GM12864 (cell line): Measurements from ENCODE around the gene LRBA.
"Not testable (repeated sequence)": the region's sequence is repeated elsewhere in the genome, so short reads cannot be mapped to it uniquely, and the experiment has no call there.

ENCODE experiments used
- DNase-seq: peaks from one replicate; pipeline ENCODE4 v3.0.0-alpha.2; 2011; ENCODE audit warnings: low read depth
- H3K4me3 ChIP-seq: 2 replicates; pipeline ENCODE4 v1.5.1; 2011; ENCODE audit warnings: mild to moderate bottlenecking, low read depth, low read length, control low read depth
- TF ChIP-seq, protein P1 (sequence below): IDR thresholded peaks from 2 replicates; pipeline ENCODE4 v1.5.1; 2011; ENCODE audit warnings: low read depth, mild to moderate bottlenecking, moderate library complexity, low read length, control low read depth, inconsistent platforms; ENCODE audit errors: missing control alignments

Gene LRBA

DNA sequence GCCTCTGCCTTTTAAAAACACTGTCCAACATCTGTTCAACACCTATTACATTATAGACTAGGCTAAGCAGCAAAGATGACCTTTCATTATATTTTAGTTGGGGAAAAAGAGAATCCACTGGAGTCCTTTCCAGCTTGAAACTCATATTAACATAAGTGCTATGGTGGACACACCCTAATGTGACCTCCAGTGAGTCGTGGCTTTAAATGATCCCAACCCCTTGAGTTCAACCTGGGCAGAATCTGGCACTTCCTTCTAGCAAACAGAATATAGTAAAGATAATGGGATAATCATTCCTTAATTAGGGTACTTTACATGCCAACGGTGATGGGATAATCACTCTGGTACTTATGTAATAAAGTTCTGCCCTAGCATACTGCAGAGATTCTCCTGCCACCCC lies 270.5 kb downstream of the LRBA start:
- no peak for DNase-seq
- TF ChIP-seq, protein P1, sequence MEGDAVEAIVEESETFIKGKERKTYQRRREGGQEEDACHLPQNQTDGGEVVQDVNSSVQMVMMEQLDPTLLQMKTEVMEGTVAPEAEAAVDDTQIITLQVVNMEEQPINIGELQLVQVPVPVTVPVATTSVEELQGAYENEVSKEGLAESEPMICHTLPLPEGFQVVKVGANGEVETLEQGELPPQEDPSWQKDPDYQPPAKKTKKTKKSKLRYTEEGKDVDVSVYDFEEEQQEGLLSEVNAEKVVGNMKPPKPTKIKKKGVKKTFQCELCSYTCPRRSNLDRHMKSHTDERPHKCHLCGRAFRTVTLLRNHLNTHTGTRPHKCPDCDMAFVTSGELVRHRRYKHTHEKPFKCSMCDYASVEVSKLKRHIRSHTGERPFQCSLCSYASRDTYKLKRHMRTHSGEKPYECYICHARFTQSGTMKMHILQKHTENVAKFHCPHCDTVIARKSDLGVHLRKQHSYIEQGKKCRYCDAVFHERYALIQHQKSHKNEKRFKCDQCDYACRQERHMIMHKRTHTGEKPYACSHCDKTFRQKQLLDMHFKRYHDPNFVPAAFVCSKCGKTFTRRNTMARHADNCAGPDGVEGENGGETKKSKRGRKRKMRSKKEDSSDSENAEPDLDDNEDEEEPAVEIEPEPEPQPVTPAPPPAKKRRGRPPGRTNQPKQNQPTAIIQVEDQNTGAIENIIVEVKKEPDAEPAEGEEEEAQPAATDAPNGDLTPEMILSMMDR: no peak
- no peak overlapping the region for H3K4me3 ChIP-seq

DNA sequence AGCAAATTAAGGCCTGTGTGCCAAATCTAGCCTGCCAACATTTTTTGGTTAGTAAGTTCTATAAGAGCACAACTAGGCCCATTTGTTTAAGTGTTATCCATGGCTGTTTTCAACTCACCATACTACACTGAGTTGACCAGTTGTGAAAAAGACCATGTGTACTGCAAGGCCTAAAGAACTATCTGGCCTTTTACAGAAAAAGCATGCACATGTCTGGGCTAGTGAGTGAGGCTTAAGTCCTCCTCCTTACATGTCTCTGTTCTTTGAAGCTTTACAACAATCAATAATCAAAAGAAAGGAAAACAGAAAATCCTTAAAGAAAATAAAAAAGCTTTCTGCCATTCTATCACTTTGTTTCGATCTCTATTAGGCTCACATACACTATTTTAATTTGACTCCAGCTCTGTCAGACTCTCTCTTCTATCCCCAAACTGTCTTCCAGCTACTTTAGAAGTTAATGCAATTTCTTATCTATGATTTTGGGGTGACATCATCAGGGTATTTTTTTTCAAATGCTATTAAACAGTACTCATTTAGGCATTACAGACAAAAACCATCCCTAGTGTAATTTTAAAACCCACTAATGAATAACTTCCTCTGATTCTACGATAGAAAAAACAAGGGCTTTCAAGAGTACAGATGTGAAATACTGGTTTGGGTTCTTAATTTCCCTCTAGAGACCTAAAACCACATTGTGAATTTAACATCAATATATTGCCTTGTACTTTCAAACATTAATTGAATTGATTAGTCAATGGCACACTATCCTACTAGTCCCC lies 271.3 kb downstream of the LRBA start:
- TF ChIP-seq, protein P1: no peak
- no peak for DNase-seq
- H3K4me3 ChIP-seq: no peak overlapping the region

DNA sequence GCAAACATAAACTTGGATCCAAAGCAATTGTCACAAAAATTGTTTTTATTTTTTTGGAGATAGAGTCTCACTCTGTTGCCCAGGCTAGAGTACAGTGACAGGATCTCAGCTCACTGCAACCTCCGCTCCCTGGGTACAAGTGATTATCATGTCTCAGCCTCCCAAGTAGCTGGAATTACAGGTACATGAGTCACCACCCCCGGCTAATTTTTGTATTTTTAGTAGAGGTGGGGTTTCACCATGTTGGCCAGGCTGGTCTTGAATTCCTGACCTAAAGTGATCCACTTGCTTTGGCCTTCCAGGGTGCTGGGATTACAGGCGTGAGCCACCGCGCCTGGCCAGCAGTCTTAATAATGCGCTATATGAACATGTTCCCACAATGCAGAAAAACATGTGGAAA lies 272.2 kb downstream of the LRBA start:
- DNase-seq, H3K4me3 ChIP-seq: not testable (repeated sequence)

DNA sequence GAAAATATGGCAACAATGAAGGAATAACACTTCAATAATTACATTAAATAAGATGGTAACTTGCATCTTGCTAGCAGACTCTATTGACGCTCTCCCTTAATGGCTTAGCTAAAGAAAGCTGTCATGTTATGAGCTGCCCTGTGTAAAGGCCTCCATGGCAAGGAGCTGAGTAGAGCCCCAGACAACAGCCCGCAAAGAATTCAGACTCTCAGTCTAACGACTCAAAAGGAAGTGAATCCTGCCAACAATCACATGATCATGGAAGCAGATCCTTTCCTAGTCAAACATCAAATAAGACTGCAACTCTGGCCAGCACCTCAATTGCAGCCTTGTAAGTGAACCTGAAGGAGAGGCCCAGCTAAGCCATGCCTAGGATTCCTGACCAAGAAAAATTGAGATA lies 275.5 kb downstream of the LRBA start:
- TF ChIP-seq, protein P1: no peak
- H3K4me3 ChIP-seq: no peak overlapping the region
- DNase-seq: no peak

DNA sequence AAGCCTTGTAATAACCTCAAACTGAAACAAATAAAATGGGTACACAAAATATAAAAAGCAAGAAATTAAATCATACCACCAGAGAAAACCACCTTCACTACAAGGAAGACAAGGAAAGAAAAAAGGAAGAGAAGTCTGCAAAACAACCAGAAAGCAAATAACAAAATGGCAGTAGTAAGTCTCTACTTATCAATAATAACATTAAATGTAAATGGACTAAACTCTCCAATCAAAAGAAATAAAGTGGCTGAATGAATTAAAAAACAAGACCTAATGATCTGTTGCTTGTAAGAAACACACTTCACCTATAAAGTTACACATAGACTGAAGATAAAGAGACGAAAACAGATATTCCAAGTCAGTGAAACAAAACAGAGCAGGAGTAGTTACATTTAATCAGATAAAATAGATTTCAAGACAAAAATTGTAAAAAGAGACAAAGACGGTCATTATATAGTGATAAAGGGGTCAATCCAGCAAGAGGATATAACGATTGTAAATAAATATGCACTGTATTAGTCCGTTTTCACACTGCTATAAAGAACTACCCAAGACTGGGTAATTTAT lies 289.0 kb downstream of the LRBA start:
- no peak for DNase-seq
- TF ChIP-seq, protein P1: no peak
- H3K4me3 ChIP-seq: no peak overlapping the region

DNA sequence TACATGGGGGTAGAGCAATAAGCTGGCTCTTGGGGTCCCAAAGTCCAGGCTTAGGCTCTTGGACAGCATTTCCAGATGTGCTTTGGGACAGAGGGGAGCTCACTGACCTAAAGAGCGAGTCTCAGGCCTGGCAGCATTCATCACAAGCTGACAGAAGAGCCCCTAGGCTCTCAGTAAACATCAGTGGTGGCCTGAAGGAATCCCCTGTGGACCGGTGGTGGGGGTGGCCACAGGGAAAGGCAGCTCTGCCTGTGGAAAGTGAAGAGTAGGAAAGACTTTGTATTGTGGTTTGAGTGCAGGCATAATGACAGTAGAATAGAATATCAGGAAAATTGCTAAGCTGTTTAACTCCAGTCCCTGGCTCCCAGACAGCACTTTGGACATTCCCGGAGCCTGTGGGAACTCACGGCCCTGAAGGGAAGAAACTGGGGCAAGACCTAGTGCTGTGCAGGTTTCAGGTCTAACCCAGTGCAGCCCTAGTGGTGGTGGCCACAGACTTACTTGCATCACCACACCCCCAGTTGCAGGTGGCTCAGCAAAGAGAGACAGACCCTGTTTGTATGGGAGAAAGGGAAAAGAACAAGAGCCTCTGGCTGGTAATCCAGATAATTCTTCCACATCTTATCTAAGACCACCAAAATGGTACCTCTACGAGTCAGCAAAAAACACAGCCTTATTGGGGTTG lies 291.2 kb downstream of the LRBA start:
- TF ChIP-seq, protein P1: no peak
- H3K4me3 ChIP-seq: no peak overlapping the region
- no peak for DNase-seq

DNA sequence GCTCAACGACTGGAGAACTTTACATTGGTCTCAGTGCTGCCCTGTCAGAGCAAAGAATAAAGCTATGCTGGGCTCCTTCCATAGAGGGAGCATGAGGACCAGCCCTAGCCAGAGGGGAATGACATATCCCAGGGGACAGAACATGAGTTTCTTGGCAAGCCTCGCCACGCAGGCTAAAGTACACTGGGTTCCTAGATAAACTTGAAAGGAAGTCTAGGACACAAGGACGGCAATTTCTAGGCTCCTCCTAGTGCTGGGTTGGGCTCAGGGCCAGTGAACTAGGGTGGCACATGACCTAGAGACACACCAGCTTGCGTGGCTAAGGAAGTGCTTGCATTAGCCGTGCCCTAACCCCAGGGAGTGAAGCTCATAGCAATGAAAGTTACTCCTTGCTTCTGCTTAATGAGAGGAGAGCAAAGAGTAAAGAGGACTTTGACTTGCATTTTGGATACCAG lies 292.1 kb downstream of the LRBA start:
- DNase-seq: no peak
- TF ChIP-seq, protein P1: no peak
- H3K4me3 ChIP-seq: no peak overlapping the region
